ENCODE measurements around the gene MON1A.

Gene MON1A

DNA sequence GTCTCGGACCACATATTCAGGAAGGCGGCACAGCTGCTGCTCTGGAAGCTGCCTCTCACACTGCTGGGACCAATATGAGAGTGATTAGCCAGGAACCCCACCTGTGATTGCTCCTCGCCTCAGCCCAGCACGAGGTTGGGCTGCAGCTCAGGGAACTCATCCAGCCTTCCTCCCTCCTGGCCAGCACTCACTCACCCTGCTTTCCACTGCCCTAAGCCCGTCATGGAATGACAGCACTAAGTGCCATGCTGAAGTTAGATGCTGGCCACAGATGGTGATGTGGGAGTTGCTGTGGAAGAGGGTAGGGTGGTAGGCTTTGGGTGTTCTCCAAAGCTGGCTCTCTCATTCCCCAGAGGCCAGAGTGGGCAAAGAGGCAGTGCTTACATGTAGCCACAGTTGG is 33.3 kb downstream of the MON1A start:
- in situ Hi-C loops (cut with MboI; ENCODE audit: low sequenced_read_pairs) = no loop called here

GRCh38 chr3:49895791-49896190 is 33.8 kb downstream of the MON1A start:
- in situ Hi-C loops (cut with MboI; ENCODE audit: low sequenced_read_pairs) = no loop called here

DNA sequence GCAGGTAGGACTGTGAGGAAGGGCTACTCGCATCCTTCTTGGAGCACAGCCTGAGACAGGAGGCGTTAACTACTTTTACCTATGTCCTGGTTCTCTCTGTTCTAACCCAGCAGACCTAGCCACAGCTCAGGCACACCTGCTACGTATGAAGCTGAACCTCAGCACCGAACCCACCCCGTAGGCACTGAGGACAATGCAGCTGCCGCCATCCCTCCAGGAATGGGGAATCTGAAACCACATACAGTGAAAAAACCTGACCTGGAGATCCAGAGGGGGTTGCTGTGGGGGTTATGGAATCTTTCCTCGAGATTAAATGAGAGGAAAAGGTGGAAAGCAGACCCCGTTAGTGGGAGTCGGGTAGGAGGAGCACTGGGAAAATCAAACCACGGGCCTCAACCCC is 40.3 kb downstream of the MON1A start:
- in situ Hi-C loops (cut with MboI; ENCODE audit: low sequenced_read_pairs) = no loop called here

- in situ Hi-C loops (cut with MboI; ENCODE audit: low sequenced_read_pairs) = no loop called here
These were observed 42.7 kb downstream of the MON1A start for GRCh38 chr3:49886922-49887265.

DNA sequence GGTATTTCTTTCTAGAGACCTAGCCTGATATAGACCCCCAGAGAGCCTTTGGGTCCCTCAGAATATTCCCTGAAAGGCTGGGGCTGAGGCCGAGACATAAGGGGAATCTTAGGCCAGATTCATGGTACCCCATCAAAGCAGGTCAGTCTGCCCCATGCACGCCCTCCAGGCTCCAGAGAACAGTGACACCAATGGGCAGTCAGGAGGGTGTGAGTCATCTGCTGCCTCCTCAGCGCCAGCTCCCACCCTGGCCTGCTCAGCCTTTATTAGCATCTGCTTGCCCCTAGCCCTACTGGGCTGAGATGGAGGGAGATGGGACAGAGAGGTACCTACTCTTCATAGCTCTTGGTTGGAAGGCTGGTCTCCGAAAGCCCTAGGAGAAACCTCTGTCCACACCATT is 45.6 kb downstream of the MON1A start:
- in situ Hi-C loops (cut with MboI; ENCODE audit: low sequenced_read_pairs) = no loop called here

DNA sequence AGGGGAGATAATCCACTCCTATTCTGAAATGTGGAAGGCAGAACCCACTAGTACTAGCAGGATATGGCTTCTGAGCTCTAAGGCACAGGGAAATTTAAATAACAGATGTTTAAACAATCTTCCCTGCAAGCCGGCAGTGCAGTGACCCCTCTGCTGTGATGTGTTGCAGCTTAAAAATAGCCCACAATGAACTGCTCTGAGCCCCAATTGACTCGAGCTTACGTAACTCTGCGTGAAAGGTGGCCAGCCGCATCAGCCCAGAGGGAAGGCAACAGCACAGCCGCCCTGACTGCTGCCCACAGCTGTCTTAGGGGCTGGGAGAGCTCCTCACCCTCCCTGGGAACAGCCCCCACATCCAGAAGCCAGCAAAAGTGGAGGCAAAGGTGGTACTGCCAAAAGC is 47.4 kb downstream of the MON1A start:
- in situ Hi-C loops (cut with MboI; ENCODE audit: low sequenced_read_pairs) = no loop called here

GRCh38 chr3:49880581-49881315 is 48.9 kb downstream of the MON1A start:
- in situ Hi-C loops (cut with MboI; ENCODE audit: low sequenced_read_pairs) = no loop called here

DNA sequence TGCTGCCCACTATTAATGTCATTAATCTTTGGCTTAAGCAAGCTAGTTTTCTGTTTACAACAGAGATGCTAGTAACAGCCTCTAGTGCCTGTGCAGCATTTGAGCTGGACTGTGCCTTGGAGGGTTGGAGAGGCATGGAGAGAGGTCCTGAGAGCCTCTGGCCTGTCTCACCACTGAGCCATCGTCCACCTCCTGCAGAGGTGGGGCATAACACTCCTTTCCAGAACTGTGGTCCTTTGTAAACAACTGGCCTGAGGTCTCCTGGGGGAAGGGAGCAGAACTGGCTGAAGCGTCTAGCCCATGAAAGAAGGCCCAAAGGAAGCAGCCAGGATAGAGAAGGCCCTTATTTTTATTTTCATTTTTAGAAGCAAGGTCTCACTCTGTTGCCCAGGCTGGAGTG is 49.9 kb downstream of the MON1A start:
- in situ Hi-C loops (cut with MboI; ENCODE audit: low sequenced_read_pairs) = no loop called here

DNA sequence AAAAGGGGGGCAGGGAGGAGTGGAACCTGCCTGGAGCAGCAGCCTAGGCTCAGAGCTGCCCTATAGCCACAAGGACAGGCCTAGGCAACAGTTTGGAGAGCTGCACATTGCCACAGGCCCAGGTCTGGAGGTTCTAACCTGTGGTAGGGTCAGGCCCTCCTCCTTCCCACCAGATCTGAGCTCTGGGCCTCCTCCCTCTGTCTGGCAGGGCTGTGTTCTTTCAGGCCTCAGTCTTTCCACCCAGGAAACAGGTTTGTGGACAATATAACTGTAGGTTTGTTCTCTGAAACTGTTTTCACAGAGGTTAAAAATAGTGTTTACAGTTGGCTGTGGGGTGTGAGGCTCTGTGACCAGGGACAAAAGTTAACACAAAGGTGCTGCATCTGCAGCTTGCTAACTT is 50.9 kb downstream of the MON1A start:
- in situ Hi-C loops (cut with MboI; ENCODE audit: low sequenced_read_pairs) = no loop called here

DNA sequence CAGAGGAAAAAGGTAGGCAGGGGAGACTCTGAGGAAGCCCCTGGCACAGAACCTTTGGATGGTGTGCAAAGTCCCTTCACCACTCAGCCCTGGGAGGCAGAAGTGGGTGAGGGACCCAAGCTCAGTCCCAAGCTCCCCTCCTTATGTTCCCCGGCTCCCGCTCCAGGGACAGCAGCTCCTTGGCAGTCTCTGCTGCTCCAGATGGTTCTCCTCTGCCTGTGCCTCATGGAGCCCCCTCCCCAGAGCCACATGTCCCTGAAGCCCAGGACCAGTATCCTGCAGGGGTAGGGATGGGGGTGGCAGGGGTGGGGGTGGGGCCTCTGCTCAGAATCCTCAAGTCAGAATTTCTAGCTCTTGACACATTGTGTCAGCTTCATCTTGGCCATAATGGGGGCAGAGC is 51.9 kb downstream of the MON1A start:
- in situ Hi-C loops (cut with MboI; ENCODE audit: low sequenced_read_pairs) = no loop called here

- in situ Hi-C loops (cut with MboI; ENCODE audit: low sequenced_read_pairs) = no loop called here
These were observed 53.0 kb downstream of the MON1A start for GRCh38 chr3:49876567-49876966.

DNA sequence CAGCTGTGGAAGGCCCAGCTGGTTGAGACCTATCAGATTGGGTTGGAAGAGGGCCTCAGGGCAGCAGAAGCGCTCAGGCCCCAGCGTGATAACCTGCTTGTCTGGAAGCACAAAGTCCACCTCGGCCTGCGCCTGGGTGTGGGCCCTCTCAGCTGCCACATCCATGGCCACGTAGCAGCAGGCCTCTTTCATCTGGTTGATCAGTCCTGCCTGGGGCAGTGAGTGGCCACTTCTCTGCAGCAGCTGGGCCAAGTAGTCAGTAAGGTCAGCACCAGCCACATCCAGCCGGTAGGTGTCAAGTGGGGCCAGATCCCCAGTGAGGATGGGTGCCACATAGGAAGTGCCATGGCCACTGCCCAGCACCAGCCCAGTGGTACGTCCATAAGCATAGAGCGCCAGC is 56.0 kb downstream of the MON1A start:
- in situ Hi-C loops (cut with MboI; ENCODE audit: low sequenced_read_pairs) = no loop called here

DNA sequence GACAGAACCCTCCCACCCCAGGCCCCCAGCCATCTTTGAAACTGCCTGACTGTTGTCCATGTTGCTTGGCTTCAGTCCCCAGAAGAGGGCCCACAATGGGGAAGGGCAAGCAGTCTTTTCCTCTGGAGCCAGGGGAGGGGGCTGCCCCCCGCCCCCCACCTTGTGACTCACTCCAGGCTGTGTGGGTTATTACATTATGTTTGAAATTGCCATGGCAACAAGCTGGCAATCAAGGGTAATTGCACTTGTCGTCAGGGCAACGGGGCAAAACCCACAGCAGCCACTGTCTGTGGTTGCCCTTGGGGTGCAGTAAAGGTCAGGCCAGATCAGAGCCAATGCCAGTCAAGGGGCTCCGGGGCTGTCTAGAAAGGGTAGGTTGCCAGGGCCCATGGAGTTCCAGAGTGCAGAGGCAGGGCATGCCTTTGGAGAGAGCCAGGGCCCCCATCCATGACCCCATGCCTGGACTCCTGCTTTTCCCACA is 56.8 kb downstream of the MON1A start:
- in situ Hi-C loops (cut with MboI; ENCODE audit: low sequenced_read_pairs) = no loop called here

- in situ Hi-C loops (cut with MboI; ENCODE audit: low sequenced_read_pairs) = no loop called here
These were observed 58.0 kb downstream of the MON1A start for GRCh38 chr3:49871531-49872153.

GRCh38 chr3:49869525-49870126 is 60.0 kb downstream of the MON1A start, which contains the start of gene CAMKV:
CAMKV (minus strand) TSS chr3:49869906; CDS start chr3:49862388, 7,518 bp downstream.
- in situ Hi-C loops (cut with MboI; ENCODE audit: low sequenced_read_pairs) = no loop called here

- in situ Hi-C loops (cut with MboI; ENCODE audit: low sequenced_read_pairs) = no loop called here
These were observed 60.6 kb downstream of the MON1A start for GRCh38 chr3:49868862-49869466.

DNA sequence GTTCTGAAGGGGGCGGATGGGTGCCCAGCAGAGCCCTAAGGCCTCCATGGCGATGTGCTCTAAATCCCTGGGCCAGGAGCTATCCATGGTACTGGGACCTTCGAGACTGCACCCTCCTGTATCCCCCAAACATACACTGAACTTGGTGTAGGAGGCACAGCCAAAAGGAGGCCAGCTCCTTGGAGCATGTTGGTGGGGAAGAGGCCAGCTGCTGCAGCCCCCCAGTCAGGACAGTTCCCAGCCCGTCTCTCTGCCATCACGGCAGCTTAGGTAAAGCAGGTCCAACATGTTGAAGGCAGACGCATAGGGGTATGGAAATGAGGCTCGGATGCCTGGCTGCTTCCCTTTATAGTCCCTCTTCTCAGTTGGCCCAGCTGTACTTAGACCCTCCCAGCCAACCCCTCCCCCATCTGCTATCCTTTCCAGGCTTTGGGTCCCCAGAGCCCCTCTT is 61.7 kb downstream of the MON1A start:
- in situ Hi-C loops (cut with MboI; ENCODE audit: low sequenced_read_pairs) = no loop called here

DNA sequence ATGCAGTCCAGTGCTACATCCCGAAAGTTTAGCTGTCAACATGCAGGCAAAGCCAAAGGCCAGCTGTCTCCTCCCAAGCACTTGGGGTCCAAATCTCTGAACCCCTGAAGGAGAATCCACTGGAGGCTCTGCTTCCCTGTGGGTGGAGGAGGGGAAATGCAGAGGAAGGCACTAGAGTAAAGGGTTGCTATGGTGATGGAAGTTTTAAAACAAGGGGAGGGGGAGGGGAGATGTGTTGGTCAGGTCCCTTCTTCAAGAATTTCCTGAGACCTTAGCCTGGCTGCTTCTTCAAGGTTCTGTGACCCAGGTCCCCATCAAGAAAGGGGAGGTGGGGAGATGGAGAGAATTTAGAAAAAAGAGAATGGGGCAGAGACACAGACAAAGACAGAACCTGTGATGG is 62.2 kb downstream of the MON1A start:
- in situ Hi-C loops (cut with MboI; ENCODE audit: low sequenced_read_pairs) = no loop called here

DNA sequence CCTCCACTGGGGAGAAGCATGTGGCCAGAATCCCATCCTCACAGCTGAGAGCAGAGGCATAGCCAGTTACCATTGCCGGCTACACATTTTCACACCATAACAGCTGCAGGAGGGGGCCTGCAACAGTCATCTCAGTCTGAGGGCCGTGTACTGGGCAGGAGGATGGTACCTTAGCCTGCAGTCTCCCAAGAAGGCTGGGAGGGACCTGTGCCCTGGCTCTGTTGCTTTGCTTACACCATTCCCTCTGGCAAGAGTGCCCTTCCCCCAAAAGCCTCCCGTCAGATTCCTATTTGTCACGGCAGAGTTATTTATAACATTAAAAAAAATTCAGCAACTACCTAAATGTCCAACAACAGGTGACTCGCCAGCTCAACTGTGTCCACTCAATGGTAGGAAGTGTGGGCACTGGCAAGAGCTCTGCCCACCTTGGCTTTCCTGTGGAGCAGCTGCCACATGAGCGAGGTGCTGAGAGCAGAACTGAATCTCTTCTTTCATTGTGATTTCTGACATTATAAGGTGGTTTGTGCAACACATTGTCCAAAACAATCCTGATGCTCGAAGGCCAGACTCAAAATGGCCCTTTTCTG is 64.3 kb downstream of the MON1A start:
- in situ Hi-C loops (cut with MboI; ENCODE audit: low sequenced_read_pairs) = no loop called here

DNA sequence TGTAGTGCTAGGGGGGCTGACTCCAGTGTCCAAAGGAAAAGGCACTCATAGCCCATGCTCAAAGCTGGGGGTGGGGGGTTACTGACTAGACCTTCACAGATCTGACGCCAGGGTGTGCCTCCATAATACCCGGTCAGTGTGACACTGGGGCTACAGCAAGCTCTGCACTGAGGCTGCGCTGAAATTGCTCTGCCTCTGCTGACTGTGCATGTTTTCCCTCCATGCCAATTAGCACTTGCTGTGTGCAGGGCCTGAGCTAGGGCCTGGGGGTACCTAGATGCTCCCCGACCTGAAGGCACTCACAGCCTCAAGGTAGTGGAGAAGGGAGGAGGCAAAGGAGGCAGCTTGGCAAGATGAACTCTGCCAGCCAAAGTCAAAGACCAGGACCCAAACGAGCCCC is 65.1 kb downstream of the MON1A start:
- in situ Hi-C loops (cut with MboI; ENCODE audit: low sequenced_read_pairs) = no loop called here

DNA sequence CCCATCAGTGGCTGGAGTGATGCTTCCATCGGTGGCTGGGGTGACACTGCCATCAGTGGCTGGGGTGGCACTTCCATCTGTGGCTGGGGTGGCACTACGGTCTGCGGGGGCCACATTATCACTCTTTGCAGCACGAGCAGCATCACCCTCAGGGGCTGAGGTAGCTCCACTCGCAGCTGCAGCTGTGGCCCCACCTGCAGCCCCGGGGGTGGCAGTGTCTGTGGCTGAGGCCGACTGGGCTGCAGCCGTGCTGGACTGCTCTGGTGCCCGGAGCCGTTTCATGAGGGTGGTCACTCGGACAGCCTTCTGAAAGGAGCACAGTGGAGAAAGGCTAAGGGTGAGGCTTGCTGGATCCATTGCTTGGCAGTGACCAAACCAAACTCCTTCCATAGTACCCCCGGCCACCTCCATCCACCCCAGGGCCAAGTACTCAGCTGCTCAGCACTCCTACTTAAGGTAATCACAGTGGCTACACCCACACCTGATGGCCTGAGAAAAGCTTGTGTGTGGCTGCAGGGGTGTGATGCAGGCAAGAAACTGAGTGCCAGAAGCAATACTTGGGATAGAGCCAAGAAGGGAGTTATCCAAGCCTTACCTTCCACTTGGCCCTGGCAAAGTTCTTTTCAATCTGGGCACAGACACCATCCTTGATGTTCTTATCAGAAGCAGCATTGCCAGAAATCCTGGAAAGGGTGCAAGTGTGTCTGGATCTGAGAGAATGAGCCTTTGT is 69.9 kb downstream of the MON1A start:
- in situ Hi-C loops (cut with MboI; ENCODE audit: low sequenced_read_pairs) = no loop called here
